Measurements from ENCODE around the gene IGSF3. TPM values are rescaled to one million over a fixed set of nuclear protein-coding genes. Genes with fewer than 3 reads are reported as not detected.
"Not testable (repeated sequence)": the region's sequence is repeated elsewhere in the genome, so short reads cannot be mapped to it uniquely, and the experiment has no call there.

The IGSF3 gene
- total RNA-seq, 2 donors from 2014 or later: 3.3 to 4.9 TPM

DNA sequence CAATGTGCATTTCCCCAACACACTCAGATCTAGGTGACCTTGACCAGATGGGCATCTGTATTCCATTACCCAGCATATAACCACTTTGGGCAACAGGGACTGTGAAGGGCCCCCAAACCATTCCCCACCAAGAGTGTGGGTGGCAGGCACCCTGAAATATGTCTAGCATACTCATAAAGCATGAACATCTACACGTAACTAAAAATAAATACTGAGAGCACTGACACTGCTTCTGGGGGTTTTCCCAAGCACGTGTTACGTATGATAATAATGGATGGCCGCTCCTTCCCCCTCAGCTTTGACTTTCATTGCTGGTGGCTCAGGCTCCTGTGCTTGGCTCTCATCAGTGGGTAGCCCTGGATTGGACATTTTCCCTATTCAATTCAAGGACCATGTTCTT, 39.1 kb downstream of the IGSF3 start:
- DNase-seq (peak in 1 of 2 donors; percentile 10), ATAC-seq (replicated peaks in 1 of 2) (no peak)
- H3K36me3 Mint-ChIP-seq (ENCODE audit: insufficient read depth in 2 of 2): no peaks in the 10 kb centered on the region
- no peaks in the 10 kb centered on the region for H3K9me3 Mint-ChIP-seq
- H3K4me3 Mint-ChIP-seq: peak overlapping the region; percentile 58 to 60
- peak overlapping the region; percentile 7 for H3K27ac Mint-ChIP-seq
- peaks cover 19% of the 10 kb centered on the region for H3K4me1 Mint-ChIP-seq (ENCODE audit: low read depth)
- peaks cover 20% of the 10 kb centered on the region for H3K27me3 Mint-ChIP-seq (ENCODE audit: low read depth)

GRCh38 chr1:116627357-116627756, 40.2 kb downstream of the IGSF3 start:
- not testable (repeated sequence) for H3K36me3 Mint-ChIP-seq (ENCODE audit: insufficient read depth in 2 of 2); H3K4me3 Mint-ChIP-seq; ATAC-seq (replicated peaks in 1 of 2); H3K9me3 Mint-ChIP-seq; DNase-seq; H3K27ac Mint-ChIP-seq
- H3K4me1 Mint-ChIP-seq (ENCODE audit: low read depth): peaks cover 23% of the 10 kb centered on the region
- H3K27me3 Mint-ChIP-seq (ENCODE audit: low read depth): peaks cover 18% of the 10 kb centered on the region

GRCh38 chr1:116626915-116627314, 40.6 kb downstream of the IGSF3 start:
- Mint-ChIP-seq H3K4me1 (ENCODE audit: low read depth) (peaks cover 24% of the 10 kb centered on the region), H3K27me3 (ENCODE audit: low read depth) (peaks cover 14% of the 10 kb centered on the region)
- not testable (repeated sequence) for ATAC-seq (replicated peaks in 1 of 2); H3K4me3 Mint-ChIP-seq; H3K27ac Mint-ChIP-seq; H3K9me3 Mint-ChIP-seq; DNase-seq; H3K36me3 Mint-ChIP-seq (ENCODE audit: insufficient read depth in 2 of 2)

GRCh38 chr1:116625155-116625554, 42.4 kb downstream of the IGSF3 start:
- not testable (repeated sequence) for H3K36me3 Mint-ChIP-seq (ENCODE audit: insufficient read depth in 2 of 2); H3K27ac Mint-ChIP-seq; ATAC-seq (replicated peaks in 1 of 2); H3K27me3 Mint-ChIP-seq (ENCODE audit: low read depth); H3K4me3 Mint-ChIP-seq; H3K9me3 Mint-ChIP-seq; DNase-seq
- H3K4me1 Mint-ChIP-seq (ENCODE audit: low read depth): peaks cover 30% of the 10 kb centered on the region

DNA sequence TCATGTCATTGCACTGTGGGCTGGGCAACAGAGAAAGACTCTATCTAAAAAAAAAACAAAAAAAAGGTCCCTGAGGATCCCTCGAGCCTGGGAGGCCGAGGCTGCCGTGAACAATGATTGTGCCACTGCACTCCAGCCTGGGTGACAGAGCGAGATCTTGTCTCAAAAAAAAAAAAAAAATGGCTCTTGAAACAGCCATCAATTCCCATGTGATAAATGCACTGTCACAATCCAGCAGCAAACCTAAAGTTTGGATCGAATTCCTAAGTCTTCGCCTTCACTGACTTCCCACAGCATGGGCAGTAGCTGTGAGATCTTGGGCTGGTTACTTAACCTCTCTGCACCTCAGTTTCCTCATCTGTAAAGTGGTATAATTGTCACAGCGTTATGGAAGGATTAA, 43.5 kb downstream of the IGSF3 start:
- Mint-ChIP-seq H3K27me3 (ENCODE audit: low read depth) (peaks cover 7% of the 10 kb centered on the region), H3K9me3 (peaks cover 0 to 2% of the 10 kb centered on the region in 2 donors), H3K27ac (no peak overlapping the region), H3K36me3 (ENCODE audit: insufficient read depth in 2 of 2) (peaks cover 0 to 4% of the 10 kb centered on the region in 2 donors), H3K4me1 (ENCODE audit: low read depth) (peaks cover 25% of the 10 kb centered on the region), H3K4me3 (no peak overlapping the region)
- DNase-seq (no peak), ATAC-seq (replicated peaks in 1 of 2) (no peak)

DNA sequence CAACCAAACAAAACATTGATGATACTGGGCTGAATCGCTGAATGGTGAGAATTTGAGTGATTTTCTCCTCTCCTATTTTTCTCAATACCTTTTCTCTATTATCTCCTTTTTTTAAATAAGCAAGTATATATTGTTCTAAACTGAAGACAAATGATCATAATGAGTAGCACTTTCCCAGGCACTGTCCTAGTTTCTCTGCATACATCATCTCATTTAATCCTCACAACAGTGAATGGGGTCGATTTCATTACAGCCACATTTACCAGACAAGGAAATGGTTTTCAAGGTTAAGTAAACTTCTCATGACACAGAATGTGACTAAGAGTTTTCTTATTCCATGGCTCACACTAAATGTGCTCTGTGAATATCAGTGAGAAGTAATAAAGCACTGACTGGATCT, 45.0 kb downstream of the IGSF3 start:
- H3K4me3 Mint-ChIP-seq; ATAC-seq (replicated peaks in 1 of 2); DNase-seq: not testable (repeated sequence)

DNA sequence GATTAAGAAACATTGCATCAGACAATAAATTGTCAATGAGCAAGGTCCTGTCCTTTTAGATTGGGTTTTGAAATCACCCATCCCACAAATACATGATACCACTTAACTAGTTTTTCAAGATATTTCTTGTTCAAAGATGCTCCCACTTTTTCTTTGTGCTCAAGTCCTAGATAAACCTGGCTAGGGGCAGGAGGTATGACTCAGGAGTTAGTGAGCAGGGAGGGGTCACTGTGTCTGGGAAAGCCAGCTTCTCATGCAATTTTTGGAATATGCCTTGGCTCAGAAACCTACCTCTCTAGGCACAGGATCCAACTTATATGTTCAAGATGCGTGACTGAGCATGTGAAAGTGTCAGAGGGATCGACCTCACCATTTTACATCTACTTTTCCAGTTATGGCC, 45.8 kb downstream of the IGSF3 start:
- not testable (repeated sequence) for H3K4me3 Mint-ChIP-seq; ATAC-seq (replicated peaks in 1 of 2); DNase-seq; H3K9me3 Mint-ChIP-seq; H3K27ac Mint-ChIP-seq; H3K36me3 Mint-ChIP-seq (ENCODE audit: insufficient read depth in 2 of 2)
- Mint-ChIP-seq H3K4me1 (ENCODE audit: low read depth) (peaks cover 14% of the 10 kb centered on the region), H3K27me3 (ENCODE audit: low read depth) (peaks cover 15% of the 10 kb centered on the region)

More for the DNA sequence above, 45.0 kb downstream of the IGSF3 start:
- H3K36me3 Mint-ChIP-seq (ENCODE audit: insufficient read depth in 2 of 2); H3K9me3 Mint-ChIP-seq; H3K27ac Mint-ChIP-seq: not testable (repeated sequence)
- H3K4me1 Mint-ChIP-seq (ENCODE audit: low read depth): peaks cover 14% of the 10 kb centered on the region
- peaks cover 13% of the 10 kb centered on the region for H3K27me3 Mint-ChIP-seq (ENCODE audit: low read depth)

- not testable (repeated sequence) for H3K9me3 Mint-ChIP-seq; DNase-seq; H3K27ac Mint-ChIP-seq; ATAC-seq (replicated peaks in 1 of 2); H3K36me3 Mint-ChIP-seq (ENCODE audit: insufficient read depth in 2 of 2); H3K4me3 Mint-ChIP-seq
- H3K4me1 Mint-ChIP-seq (ENCODE audit: low read depth): peaks cover 14% of the 10 kb centered on the region
- peaks cover 15% of the 10 kb centered on the region for H3K27me3 Mint-ChIP-seq (ENCODE audit: low read depth)
Observed at GRCh38 chr1:116620392-116620791, 47.1 kb downstream of the IGSF3 start.

- DNase-seq; H3K9me3 Mint-ChIP-seq; ATAC-seq (replicated peaks in 1 of 2); H3K4me3 Mint-ChIP-seq; H3K27ac Mint-ChIP-seq; H3K36me3 Mint-ChIP-seq (ENCODE audit: insufficient read depth in 2 of 2): not testable (repeated sequence)
- H3K27me3 Mint-ChIP-seq (ENCODE audit: low read depth): peaks cover 15% of the 10 kb centered on the region
- peaks cover 14% of the 10 kb centered on the region for H3K4me1 Mint-ChIP-seq (ENCODE audit: low read depth)
Observed at GRCh38 chr1:116619106-116619505, 48.4 kb downstream of the IGSF3 start.

- DNase-seq; H3K9me3 Mint-ChIP-seq; H3K4me3 Mint-ChIP-seq; H3K36me3 Mint-ChIP-seq (ENCODE audit: insufficient read depth in 2 of 2); ATAC-seq (replicated peaks in 1 of 2); H3K27ac Mint-ChIP-seq: not testable (repeated sequence)
- Mint-ChIP-seq H3K4me1 (ENCODE audit: low read depth) (peaks cover 14% of the 10 kb centered on the region), H3K27me3 (ENCODE audit: low read depth) (peaks cover 15% of the 10 kb centered on the region)
Observed at GRCh38 chr1:116617808-116618207, 49.7 kb downstream of the IGSF3 start.

DNA sequence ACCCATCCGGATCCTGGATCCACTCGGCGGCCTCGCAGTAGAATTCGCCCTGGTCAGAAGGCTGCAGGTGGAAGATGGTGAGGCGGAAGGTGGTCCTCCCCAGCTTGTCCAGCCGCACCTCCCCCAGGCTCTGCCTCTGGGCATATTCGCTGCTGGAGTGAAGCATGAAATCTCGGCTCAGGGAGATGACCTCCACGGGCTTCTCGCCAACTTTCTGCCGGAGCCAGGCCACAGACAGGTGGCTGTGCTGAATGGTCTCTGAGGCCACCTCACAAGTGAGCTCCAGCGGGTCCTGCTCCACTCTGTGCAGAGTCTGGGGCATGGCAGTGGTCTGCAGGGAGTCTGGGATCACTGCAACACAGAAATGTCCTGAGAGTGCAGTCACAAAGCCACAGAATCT, 53.7 kb downstream of the IGSF3 start:
- not testable (repeated sequence) for H3K27me3 Mint-ChIP-seq (ENCODE audit: low read depth); H3K4me3 Mint-ChIP-seq; ATAC-seq (replicated peaks in 1 of 2); H3K36me3 Mint-ChIP-seq (ENCODE audit: insufficient read depth in 2 of 2); DNase-seq; H3K27ac Mint-ChIP-seq; H3K9me3 Mint-ChIP-seq
- H3K4me1 Mint-ChIP-seq (ENCODE audit: low read depth): peaks cover 24% of the 10 kb centered on the region

DNA sequence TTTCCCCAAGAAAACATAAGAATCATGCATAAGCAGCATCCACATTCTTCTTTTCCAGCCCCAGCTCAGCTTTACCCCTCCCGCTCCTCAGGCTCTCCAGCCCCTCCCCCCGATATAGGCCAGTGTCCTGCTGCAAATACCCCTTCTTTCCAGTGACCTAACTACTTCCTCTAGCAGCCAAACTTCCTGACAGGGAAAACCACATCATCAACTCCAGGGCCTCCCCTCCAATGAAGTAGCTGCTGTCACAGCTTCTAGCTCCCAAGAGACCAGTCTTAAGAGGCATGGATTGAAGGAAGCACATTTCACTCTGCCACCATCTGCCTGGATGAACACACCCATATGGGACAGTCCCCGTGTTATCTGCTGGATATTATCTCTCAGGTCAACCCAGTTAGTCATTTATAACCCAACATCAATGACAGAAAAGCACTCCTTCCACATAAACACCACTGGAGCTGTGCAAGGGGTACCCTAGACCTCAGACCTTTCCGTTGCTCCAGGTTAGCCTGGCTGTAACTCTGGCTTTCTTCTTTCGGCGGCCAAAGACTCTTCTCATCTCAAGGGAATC, 57.6 kb downstream of the IGSF3 start:
- Mint-ChIP-seq H3K4me1 (ENCODE audit: low read depth) (peaks cover 54% of the 10 kb centered on the region), H3K4me3 (peak overlapping the region in 1 of 2 donors; percentile 50)
- H3K9me3 Mint-ChIP-seq; H3K27me3 Mint-ChIP-seq (ENCODE audit: low read depth); H3K36me3 Mint-ChIP-seq (ENCODE audit: insufficient read depth in 2 of 2); DNase-seq; H3K27ac Mint-ChIP-seq: not testable (repeated sequence)
- peak; percentile 16 to 40 for ATAC-seq (replicated peaks in 1 of 2)

DNA sequence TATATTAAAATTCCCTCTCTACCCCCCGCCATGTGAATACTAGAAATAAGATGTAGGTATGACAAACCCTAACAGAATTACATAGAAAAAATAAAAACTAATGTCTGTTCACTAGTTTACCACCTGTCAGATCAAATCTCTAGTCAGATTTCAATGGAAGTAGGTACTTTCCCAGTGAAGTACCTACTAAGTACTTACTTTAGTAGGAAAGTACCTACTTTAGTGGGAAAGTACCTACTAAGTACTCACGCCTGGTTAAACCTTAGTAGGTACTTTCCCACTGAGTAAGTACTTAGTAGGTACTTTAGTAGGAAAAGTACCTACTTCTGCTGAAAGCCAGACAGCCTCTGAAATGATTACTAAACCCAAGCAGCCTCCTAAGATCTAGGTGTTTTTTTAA, 58.7 kb downstream of the IGSF3 start:
- ATAC-seq (replicated peaks in 1 of 2): peak; percentile 71 to 80
- H3K36me3 Mint-ChIP-seq (ENCODE audit: insufficient read depth in 2 of 2); DNase-seq; H3K9me3 Mint-ChIP-seq; H3K27me3 Mint-ChIP-seq (ENCODE audit: low read depth): not testable (repeated sequence)
- Mint-ChIP-seq H3K4me1 (ENCODE audit: low read depth) (peaks cover 54% of the 10 kb centered on the region), H3K4me3 (peak overlapping the region; percentile 56 to 73), H3K27ac (peak overlapping the region; percentile 19)

DNA sequence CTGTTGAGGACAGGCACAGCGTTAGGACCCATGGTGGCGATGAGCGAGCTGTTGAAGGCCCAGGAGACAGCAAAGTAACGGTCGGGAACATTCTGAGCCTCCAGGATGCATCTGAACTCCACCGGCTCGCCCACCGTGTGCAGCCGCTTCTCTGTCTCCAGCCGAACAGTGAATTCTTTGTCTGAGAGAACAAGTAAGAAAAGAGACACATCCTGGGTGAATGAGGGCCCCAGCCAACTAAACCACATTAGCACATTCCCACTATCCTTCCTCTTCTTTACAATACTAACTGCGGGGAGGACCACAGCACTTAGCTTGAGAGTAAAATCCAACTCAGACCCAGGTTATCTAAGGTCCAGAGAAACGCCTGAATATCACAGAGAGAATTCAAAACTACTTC, 59.4 kb downstream of the IGSF3 start:
- not testable (repeated sequence) for H3K36me3 Mint-ChIP-seq (ENCODE audit: insufficient read depth in 2 of 2); ATAC-seq (replicated peaks in 1 of 2); H3K27me3 Mint-ChIP-seq (ENCODE audit: low read depth); H3K9me3 Mint-ChIP-seq; DNase-seq
- peaks cover 54% of the 10 kb centered on the region for H3K4me1 Mint-ChIP-seq (ENCODE audit: low read depth)
- peak overlapping the region; percentile 19 for H3K27ac Mint-ChIP-seq
- peak overlapping the region; percentile 56 to 73 for H3K4me3 Mint-ChIP-seq

Data from activated T-cell treated with anti-CD3 and anti-CD28 coated beads, Interleukin-2, amount 50 U/mL, for 72 hours (primary cell).